ENCODE measurements around the gene ZBTB7A.

Gene ZBTB7A

DNA sequence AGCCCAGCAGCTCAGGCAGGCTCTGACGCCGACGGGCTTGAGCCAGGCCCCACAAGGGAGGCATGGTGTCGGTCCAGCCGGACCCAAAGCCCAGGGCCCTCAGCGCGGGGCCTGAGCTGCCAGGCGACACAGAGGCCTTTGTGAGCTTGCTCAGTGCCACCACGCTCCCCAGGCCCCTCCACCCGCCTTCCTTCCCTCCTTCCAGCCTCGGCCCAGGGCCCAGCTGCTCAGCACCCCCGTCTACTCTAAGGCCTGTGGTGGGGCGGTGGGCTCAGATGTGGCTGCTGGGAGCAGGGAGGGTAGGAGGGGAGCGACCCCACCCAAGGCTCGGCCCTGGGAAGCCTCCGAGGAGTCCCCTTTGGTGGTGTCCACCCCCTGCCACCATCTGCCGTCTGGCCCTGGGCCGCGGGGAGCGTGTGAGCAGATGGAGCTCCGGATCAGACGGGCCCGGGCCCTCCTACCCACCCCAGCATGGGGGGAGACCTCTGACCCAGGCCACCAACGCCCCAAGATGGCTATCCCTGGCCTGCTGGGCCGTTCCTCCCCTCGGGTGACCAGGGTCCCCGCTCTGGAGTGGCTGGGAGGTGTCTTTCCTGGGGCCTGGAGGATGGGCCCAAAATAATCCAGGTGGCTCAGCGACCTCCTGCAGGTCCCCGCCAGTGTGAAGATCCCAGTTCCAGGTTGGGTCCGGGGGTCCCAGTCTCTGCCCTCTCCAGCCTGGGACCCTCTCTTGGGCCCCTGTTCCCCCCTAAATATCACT is 7.8 kb downstream of the ZBTB7A start:
- DNase-seq, result no peak
- in situ Hi-C loops (cut with MboI; ENCODE audit: low pct_unique_long_range_greater_than_20kb, low sequenced_read_pairs), result no loop called here

GRCh38 chr19:4057931-4058692 is 8.6 kb downstream of the ZBTB7A start:
- DNase-seq, result no peak
- in situ Hi-C loops (cut with MboI; ENCODE audit: low pct_unique_long_range_greater_than_20kb, low sequenced_read_pairs), result no loop called here

DNA sequence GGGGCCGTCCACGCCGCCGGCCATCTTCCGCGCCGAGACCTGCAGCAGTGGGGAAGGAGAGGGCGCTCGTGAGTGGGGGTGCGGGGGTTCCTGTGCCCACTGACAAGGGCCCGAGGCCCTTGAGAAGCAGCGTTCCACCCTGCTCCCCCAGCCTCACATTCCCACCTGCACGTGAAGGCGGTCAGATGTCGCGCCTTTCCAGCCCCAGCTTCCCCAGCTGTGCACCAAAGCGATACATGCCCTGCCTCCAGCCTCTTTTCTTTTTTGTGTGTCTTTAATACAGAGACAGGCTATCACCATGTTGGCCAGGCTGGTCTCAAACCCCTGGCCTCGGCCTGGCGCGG is 11.5 kb downstream of the ZBTB7A start:
- no peak for DNase-seq
- in situ Hi-C loops (cut with MboI; ENCODE audit: low pct_unique_long_range_greater_than_20kb, low sequenced_read_pairs), result no loop called here

DNA sequence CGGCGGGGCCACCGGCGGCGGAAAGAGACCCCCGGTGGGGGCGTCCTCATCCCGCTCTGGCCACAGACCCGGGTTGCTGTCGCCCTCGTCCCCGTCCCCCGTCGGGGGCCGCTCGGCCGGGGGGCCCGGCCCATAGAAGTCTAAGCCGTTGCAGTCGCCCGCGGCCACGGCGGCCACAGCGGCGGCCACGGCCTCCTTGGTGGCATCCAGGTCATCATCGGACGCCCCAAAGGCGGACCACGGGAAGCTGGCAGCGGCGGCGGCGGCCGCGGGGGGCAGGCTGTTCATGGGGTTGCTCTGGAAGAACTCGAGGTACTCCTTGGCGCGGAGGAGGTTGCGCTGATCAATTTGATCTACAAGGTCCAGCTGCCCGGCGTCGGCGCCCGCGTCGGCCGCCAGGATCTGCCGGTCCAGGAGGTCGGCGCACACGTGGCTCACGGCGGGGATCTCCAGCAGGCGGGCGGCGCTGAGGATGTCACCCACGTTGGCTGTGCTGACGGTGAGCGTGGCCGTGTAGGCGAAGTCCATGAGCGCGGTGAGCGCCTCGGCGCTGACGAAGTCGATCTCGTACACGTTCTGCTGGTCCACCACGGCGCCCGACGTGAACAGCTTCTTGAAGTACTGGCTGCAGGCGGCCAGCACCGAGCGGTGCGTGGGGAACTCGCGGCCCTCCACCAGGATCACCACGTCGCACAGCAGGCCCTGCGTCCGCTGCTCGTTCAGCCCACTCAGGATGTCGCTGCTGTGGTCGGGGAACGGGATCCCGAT is 12.1 kb downstream of the ZBTB7A start:
- in situ Hi-C loops (cut with MboI; ENCODE audit: low pct_unique_long_range_greater_than_20kb, low sequenced_read_pairs), result no loop called here
- DNase-seq, result no peak

GRCh38 chr19:4053423-4054324 is 13.0 kb downstream of the ZBTB7A start:
- in situ Hi-C loops (cut with MboI; ENCODE audit: low pct_unique_long_range_greater_than_20kb, low sequenced_read_pairs), result no loop called here
- no peak for DNase-seq

DNA sequence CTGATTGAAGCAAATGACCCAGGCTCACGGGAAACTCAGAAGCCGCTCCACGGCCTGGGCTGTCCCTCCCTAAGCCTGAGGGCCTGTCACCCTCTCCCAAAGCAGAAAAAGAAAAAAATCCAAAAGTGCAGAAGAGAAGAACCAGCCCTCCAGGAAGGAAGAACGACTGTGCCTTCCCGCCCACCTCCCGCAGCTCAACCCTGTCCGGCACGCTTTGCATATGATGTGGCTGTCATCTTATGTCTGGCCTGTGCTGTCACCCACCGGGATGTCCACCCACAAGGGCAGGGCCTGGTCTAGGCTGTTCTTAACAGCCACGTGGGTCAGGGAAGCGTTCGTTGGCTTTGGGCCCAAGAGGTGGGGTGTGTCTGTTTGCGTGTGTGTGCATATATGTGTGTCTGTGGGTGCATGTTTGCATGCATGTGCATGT is 13.7 kb downstream of the ZBTB7A start:
- in situ Hi-C loops (cut with MboI; ENCODE audit: low pct_unique_long_range_greater_than_20kb, low sequenced_read_pairs), result no loop called here

DNA sequence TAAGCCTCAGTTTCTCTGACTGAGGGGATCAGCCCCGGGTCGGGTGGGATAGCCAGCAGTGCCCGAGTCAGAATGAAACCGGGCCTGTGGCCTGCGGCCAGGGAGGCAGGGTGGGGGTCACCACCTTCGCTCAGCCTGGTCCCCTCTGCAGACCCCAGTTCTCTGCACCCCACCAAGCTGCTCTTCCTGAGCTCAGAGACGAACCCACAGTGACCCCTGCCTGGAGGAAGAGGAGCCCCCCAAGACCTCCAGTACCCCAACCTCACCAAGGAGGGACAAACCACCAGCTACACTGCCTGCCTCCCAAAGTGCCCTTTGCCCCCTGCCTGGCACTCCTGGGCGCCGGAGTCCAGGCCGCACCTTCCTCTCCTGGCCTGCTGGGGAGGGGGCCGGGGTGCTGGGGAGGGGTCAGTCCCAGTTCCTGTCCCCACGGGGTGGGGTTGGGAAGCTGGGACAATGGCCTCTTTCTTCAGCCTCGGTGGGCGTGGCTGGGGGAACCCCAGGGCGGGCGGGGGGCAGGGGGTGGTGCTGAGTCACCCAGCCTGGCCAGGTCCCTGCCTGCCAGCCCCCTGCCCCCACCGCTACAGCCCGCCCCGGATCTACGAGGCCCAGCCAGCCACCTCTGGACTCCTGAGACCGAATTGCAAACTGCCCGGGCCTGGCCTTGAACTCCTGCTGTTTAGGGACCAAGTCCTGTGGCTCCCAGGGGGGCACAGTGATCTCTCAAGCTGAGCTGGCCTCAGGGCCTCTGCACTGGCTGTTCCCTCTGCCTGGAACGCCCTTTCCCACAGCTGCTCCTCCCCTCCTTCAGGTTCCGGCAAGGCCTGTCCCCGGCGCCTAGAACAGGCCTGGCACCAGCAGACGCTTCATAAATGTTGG is 14.3 kb downstream of the ZBTB7A start:
- DNase-seq, result no peak
- in situ Hi-C loops (cut with MboI; ENCODE audit: low pct_unique_long_range_greater_than_20kb, low sequenced_read_pairs), result no loop called here

More for the DNA sequence above, 13.7 kb downstream of the ZBTB7A start:
- DNase-seq, result no peak

- DNase-seq, result no peak
These were observed 15.3 kb downstream of the ZBTB7A start for GRCh38 chr19:4051175-4052101.

GRCh38 chr19:4049432-4049831 is 17.3 kb downstream of the ZBTB7A start:
- DNase-seq, result no peak
- in situ Hi-C loops (cut with MboI; ENCODE audit: low pct_unique_long_range_greater_than_20kb, low sequenced_read_pairs), result no loop called here

More at GRCh38 chr19:4051175-4052101, 15.3 kb downstream of the ZBTB7A start:
- in situ Hi-C loops (cut with MboI; ENCODE audit: low pct_unique_long_range_greater_than_20kb, low sequenced_read_pairs), result no loop called here

DNA sequence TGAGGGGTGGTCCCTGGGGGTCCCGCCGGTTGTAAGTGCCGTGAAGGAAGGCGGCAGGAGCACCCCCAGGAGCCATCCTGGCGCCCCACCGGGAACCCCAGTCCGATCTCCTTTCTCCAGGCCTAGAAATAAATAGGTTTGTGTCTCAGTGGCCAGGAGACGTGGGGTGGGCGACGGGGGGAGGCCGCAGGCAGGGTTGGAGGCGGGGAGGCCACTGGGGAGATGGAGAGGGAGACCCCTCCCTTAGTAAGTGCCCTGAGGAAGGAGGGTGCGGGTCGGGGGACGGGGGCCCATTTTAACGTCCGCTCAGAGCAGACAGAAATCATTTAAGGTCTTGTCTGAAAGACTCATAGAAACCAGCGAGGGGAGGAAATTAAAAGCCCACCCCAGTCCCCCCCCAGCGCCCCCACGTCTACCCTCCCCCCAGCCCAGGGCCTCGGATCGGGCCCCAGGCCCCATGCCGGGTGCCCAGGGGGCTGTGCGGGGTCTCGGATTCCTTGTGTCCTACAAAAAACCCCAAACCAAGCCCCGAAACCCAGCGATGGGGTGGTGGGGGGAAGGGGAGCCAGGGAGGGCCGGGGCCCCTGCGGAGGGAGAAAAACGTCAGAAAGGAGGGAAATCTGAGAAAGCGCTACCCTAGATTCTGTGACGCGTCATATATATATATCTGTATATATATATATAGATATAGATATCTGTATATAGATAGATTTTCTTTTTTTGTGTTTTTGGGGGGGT is 19.6 kb downstream of the ZBTB7A start:
- in situ Hi-C loops (cut with MboI; ENCODE audit: low pct_unique_long_range_greater_than_20kb, low sequenced_read_pairs), result no loop called here
- no peak for DNase-seq

- in situ Hi-C loops (cut with MboI; ENCODE audit: low pct_unique_long_range_greater_than_20kb, low sequenced_read_pairs), result no loop called here
- DNase-seq, result no peak
These were observed 20.4 kb downstream of the ZBTB7A start for GRCh38 chr19:4046362-4046691.

GRCh38 chr19:4045597-4046361 is 20.9 kb downstream of the ZBTB7A start:
- in situ Hi-C loops (cut with MboI; ENCODE audit: low pct_unique_long_range_greater_than_20kb, low sequenced_read_pairs), result no loop called here
- DNase-seq, result no peak

DNA sequence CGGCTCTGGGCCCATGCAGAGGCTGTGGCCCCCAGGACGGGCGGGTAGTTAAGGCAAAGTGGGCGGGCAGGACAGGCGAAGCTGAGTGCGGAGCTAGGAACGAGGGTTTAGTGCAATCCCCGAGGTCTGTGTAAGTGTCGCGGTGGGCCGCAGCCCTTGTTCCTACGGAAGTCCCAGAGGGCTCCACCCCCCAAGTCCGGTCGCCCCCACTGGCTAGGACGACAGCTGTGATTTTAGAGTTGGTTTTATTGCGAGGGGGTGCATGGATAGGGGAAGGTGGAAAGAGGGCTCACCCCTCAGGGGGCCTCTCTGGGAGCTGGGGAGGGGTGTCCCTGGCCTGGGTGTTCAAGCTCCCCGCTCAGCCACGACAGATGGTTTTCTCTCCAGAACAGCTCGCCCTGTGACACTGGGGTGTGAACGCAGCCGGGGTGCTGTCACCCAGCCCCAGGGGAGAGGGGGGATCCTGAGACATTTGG is 21.7 kb downstream of the ZBTB7A start:
- in situ Hi-C loops (cut with MboI; ENCODE audit: low pct_unique_long_range_greater_than_20kb, low sequenced_read_pairs), result no loop called here
- DNase-seq, result no peak

GRCh38 chr19:4043966-4044715 is 22.6 kb downstream of the ZBTB7A start:
- in situ Hi-C loops (cut with MboI; ENCODE audit: low pct_unique_long_range_greater_than_20kb, low sequenced_read_pairs), result no loop called here
- no peak for DNase-seq

DNA sequence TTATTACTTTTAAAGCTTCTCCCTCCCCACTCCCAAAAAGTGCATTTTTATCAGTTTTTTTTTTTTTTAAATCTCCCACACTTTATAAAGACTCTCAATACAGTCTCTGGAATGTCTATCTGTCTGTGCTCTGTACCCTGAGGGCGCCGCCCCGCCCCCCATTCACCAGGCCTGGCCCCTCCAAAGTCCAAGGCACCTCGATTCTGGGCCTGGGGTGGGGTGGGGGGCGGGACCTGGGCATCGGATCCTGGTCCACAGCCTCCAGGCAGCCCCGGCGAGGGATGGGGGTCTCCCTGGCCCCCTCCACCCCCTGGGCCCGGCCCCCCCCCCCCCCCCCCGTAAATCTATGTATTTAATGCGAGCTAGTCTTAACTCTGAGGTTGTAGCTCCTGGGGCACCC is 23.3 kb downstream of the ZBTB7A start:
- in situ Hi-C loops (cut with MboI; ENCODE audit: low pct_unique_long_range_greater_than_20kb, low sequenced_read_pairs), result no loop called here
- no peak for DNase-seq
